Bronchus fibroblast of lung (primary cell): ENCODE data around the gene PSMC1. TPM values are rescaled to one million over a fixed set of nuclear protein-coding genes. Genes with fewer than 3 reads are reported as not detected.

Source experiments
- total RNA-seq: library from RNA; depleted of rRNA; stranded (reverse); fragments of >200 nt; gene quantifications from 2 replicates; pipeline ENCODE4 v1.2.3, GENCODE V29; 2015

Gene PSMC1
- 136 and 184 TPM in 2 replicates for total RNA-seq

DNA sequence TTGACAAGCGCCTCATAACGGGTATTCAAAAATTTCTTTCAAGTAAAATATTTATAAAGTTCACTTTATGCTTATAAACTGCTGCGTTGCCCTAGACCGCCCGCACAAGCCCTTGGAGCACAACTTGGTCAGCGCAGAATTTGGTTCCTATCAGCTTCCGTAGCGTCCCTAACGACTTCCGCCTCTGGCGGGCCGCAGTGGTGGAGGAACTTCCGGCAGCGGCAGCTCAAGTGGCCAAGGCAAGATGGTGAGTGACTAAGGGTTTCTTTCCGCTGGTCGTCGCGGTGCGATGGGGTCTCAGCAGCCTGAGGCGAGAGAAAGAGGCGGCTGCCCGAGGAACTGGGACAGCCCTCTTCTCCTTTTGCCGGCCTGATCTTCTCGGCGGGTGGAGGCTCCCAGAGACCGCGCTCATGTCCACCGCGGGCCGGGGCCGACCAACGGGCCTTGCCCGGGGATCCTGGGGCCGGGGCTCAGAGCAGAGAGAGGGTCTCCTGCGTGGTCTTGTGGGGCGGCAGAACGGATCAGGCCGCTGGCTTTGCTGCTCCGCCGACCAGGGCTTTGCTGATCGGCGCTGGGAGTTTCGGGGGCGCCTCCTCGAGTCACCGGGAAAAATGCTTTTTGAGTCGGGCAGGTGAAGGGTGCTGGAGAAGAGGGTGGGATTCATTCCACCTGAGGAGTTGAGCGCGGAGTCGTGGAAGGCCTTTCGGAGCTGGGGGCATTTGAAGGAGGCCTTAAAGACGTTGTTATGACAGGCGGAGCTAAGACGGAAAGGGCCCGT is at the start of gene PSMC1:
Gene PSMC1 (plus strand): TSS at position 200 of the 778 bp plus-strand sequence. CDS start 45 bp downstream, at position 245.

Other genes with a start within 250 kb of the PSMC1 start
- gene KCNK13, start 194.6 kb upstream of the PSMC1 start, total RNA-seq: not detected in 2 replicates
- 5.6 and 6.6 TPM in 2 replicates for gene NRDE2, start 75.4 kb downstream of the PSMC1 start, total RNA-seq
- gene CALM1, start 140.5 kb downstream of the PSMC1 start, total RNA-seq: 230 and 258 TPM in 2 replicates